Neural progenitor cell (in vitro differentiated cells): ENCODE measurements around the gene FSTL4.

Source experiments
- EZH2 ChIP-seq: fragments of 200-600 bp; sonication (generic); IDR thresholded peaks from 2 replicates; pipeline ENCODE4 v1.6.1; 2017; ENCODE audit warnings: antibody characterized with exemption, mild to moderate bottlenecking, moderate library complexity
- TF ChIP-seq, protein P1 (sequence below): fragments of 200-600 bp; sonication (generic); IDR thresholded peaks from 2 replicates; pipeline ENCODE4 v1.5.1; 2017; ENCODE audit warnings: antibody characterized with exemption, mild to moderate bottlenecking

DNA sequence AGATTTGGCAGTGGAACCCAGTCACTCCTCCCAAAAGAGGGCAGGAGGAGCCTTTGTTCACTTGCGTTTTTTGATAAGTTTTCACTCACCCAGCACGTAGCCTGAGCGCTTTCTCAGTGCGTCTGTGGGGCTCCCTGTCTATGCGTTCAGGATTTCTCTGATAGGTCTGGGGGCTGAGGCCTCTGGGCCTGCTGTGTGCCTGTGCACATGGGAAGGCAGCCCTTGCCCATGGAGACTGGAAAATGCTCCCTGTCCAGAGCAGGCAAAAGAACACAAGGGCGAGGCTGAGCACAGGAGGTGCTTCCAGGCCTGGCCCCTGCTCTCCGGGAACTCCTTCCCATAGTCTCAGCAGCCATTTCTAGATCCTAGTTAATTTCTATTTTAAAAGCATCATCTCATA lies 249.9 kb downstream of the FSTL4 start:
- TF ChIP-seq, protein P1, sequence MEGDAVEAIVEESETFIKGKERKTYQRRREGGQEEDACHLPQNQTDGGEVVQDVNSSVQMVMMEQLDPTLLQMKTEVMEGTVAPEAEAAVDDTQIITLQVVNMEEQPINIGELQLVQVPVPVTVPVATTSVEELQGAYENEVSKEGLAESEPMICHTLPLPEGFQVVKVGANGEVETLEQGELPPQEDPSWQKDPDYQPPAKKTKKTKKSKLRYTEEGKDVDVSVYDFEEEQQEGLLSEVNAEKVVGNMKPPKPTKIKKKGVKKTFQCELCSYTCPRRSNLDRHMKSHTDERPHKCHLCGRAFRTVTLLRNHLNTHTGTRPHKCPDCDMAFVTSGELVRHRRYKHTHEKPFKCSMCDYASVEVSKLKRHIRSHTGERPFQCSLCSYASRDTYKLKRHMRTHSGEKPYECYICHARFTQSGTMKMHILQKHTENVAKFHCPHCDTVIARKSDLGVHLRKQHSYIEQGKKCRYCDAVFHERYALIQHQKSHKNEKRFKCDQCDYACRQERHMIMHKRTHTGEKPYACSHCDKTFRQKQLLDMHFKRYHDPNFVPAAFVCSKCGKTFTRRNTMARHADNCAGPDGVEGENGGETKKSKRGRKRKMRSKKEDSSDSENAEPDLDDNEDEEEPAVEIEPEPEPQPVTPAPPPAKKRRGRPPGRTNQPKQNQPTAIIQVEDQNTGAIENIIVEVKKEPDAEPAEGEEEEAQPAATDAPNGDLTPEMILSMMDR: no peak
- no peak for TF ChIP-seq EZH2
